ENCODE results near the gene ZNF92.
"Not testable (repeated sequence)": the region's sequence is repeated elsewhere in the genome, so short reads cannot be mapped to it uniquely, and the experiment has no call there.

ZNF92 gene

DNA sequence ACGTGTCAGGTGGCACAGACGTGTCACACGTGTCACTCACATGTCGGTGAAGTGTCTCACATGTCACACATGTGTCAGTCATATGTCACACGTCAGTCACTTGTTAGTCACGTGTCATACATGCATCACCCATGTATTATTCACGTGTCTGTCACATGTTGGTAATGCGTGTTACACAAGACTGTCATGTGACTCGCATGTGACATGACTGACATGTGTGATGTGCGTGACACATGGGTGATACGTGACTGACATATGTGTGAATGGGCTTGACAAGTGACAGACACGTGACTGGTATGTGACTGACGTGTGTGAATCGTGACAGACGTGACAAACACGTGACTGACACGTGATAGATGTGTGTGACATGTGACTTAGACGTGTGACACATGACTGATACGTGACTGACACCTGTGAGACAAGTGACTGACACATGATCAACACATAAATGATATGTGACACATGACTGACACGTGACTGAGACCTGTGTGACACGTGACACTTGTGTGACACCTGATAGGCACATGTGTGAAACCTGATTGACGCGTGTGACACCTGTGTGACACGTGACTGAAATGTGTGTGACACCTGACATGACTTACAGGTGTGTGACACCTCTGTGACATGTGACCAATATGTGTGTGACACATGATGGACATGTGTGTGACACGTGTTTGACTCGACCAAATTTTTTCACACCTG lies 56.1 kb downstream of the ZNF92 start:
- no peak for DNase-seq

DNA sequence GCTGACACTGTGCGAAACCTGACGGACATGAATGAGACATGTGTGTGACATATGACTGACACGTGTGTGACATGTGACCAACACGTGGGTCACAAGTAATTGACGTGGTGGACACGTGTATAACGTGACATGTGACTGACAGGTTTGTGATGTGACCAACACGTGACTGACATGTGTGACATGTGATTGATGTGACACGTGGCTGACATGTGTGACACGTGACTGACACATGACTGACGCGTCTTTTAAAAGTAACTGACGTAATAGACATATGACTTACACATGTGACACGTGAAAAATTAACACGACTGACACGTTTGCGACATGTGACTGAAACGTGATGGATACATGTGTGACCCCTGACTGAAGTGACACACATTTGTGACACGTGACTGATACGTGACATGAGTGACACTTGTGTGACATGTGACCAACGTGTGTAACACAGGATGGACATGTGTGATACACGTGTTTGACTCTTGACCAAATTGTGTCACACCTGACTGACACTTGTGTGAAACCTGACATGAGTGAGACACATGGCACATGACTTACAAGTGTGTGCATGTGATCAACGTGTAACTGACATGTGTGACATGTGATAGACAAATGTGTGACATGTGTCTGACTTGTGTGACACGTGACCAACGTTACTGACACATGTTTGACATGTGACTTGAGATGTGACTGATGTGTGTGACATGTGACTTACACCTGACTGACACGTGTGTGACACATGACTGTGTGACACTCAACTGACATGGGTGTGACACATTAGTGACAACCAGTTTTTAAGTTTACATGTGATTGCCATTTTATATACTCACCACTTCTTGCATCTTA lies 56.9 kb downstream of the ZNF92 start:
- DNase-seq = no peak

- DNase-seq = no peak
These were observed 60.7 kb downstream of the ZNF92 start for GRCh38 chr7:65434307-65434706.

DNA sequence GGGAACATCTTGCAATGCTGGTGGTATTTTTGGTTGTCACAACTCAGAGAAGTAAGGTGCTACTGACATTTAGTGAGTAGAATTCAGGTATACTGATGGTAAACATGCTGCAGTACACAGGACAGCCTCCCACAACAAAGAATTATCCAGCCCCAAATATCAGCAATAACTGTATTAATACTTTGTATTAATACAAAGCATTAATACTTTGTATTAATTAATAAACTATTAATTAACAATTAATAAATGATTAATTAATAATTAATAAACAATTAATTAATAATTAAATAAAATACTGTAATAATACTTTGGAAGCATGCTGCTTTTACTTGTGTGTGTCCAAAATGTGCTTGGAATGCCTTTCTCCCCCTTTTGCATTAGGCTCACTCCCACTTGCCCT lies 62.5 kb downstream of the ZNF92 start:
- no peak for DNase-seq

DNA sequence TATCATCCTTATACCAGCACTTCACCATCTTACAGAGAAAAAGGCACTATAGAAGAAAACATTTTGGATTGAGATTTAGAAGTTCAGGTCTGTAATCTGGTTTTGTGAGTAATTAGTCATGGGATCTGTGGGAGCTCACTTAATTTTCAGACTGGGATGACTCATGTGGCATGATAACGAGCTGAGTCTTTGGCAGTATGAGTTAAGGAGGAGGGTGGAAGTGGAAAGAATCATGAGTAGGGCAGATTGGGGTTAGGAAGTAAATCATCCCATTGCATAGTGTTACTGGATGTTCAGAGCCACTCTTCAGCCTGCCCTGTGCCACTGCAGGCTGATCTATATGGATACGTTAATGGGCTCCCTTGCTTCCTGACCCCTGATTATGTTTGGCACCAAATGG lies 64.9 kb downstream of the ZNF92 start:
- no peak for DNase-seq

DNA sequence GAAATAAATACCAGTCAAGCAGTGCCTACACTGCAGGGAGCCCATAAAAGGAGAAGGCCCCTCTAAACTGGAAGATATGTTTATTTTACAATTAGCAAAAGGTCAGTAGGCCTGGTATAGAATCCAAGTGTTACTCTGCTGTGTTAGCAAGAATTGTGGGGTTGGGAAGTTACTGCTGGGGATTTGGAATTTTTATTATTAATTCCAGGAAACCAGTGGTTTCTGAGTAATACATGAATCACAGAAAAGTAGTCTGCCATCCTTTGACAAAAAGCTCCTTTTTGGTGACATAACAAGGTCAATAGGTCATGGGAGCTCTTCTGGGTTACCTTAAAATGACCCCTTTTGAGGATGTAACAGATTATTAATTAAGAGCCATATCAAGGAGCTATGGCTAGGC lies 67.4 kb downstream of the ZNF92 start:
- DNase-seq = no peak

DNA sequence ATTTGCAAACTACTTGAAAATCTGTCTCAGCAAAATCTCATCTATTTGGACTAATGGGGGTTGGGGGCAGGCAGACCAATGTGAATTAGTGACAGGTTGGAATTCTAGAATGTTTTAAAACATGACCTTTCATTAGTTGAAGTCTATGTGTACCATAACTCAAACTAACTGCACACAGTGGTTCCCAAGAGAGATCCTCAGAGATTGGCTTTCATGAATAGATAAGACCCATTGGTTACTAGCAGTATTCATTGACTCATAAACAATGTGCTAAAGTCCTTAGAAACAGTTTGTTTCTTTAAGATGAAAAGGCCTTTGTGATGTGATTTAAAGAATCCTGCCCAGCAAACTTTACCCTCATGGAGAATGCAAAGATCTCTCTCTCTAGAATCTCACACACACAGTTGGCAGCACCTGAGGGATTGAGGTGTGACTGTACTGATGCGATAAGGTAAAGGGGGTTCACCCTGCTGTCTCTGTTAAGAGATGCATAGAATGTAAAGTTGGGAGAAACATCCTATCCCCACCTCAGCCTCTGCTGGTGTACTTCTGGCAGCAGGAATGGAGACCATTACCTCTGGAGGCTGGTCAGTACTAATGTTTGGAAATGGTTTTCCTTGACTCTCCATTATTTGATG lies 70.7 kb downstream of the ZNF92 start:
- no peak for DNase-seq

- DNase-seq = no peak
These were observed 71.5 kb downstream of the ZNF92 start for GRCh38 chr7:65444899-65445823.

DNA sequence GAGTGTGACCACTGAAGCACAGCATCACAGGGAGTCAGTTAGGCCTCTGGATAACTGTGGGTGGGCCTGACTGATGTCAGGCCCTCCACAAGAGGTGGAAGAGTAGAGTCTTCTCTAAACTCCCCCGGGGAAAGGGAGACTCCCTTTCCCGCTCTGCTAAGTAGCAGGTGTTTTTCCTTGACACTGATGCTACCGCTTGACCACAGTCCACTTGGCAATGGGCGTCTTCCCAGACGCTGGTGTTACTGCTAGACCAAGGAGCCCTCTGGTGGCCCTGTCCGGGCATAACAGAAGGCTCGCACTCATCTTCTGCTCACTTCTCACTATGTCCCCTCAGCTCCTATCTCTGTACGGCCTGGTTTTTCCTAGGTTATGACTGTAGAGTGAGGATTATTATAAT lies 73.4 kb downstream of the ZNF92 start:
- not testable (repeated sequence) for DNase-seq

- no peak for DNase-seq
These were observed 75.3 kb downstream of the ZNF92 start for GRCh38 chr7:65448816-65449504.

DNA sequence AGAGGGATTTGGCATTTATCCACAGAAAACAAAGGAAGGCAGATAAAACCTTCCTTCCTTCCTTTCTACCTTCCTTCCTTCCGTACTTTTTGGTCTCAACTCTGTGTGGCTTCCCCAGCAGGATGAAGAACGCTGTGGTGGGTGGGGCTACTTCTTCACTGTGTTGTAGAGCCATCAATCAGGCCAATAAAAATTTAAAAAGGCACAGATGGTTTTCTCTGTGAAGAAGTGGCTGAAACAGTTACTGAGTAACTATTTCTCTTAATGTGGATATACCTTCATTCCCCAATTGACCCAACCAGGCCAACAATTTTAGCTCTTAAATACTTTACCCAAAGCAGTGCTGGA lies 75.8 kb downstream of the ZNF92 start:
- no peak for DNase-seq
